Spleen (tissue), 11 donors: ENCODE data around the gene MAGEB4. TPM values are rescaled to one million over a fixed set of nuclear protein-coding genes. Genes with fewer than 3 reads are reported as not detected.

Source experiments
- DNase-seq: peaks from one replicate; pipeline ENCODE4 v3.0.0-alpha.2; 2020
- H3K27ac ChIP-seq, 8 donors: fragments of 200-600 bp; sonication (generic) in 7 of 8; 1 replicate in 4 of 8; 2 replicates in 4 of 8; pipeline versions ENCODE4 v1.5.0 to v1.8.0; 2016 to 2021; ENCODE audit warnings: inconsistent platforms in 4 of 8, mild to moderate bottlenecking in 4 of 8, moderate library complexity in 1 of 8
- H3K27me3 ChIP-seq, 7 donors: fragments of 200-600 bp; sonication (generic) in 6 of 7; replicated peaks in 1 of 7; 1 replicate in 4 of 7; 2 replicates in 3 of 7; pipeline versions ENCODE4 v1.5.0 to v1.8.0; 2016 to 2021; ENCODE audit warnings: inconsistent platforms in 3 of 7, mild to moderate bottlenecking in 1 of 7
- H3K36me3 ChIP-seq, 6 donors: fragments of 200-600 bp; sonication (generic) in 5 of 6; 1 replicate in 4 of 6; 2 replicates in 2 of 6; pipeline versions ENCODE4 v1.5.0 to v1.8.0; 2016 to 2021; ENCODE audit warnings: inconsistent platforms in 2 of 6
- H3K4me1 ChIP-seq, 6 donors: fragments of 200-600 bp; sonication (generic) in 5 of 6; 1 replicate in 3 of 6; 2 replicates in 3 of 6; pipeline versions ENCODE4 v1.5.0 to v1.8.0; 2016 to 2021; ENCODE audit warnings: inconsistent platforms in 3 of 6
- H3K4me3 ChIP-seq, 8 donors: fragments of 200-600 bp; sonication (generic) in 7 of 8; 1 replicate in 4 of 8; 2 replicates in 4 of 8; pipeline versions ENCODE4 v1.5.0 to v1.8.0; 2016 to 2021; ENCODE audit warnings: inconsistent platforms in 4 of 8, mild to moderate bottlenecking in 4 of 8, moderate library complexity in 2 of 8
- H3K9me3 ChIP-seq, 8 donors: fragments of 200-600 bp; sonication (generic) in 7 of 8; 1 replicate in 4 of 8; 2 replicates in 4 of 8; pipeline versions ENCODE4 v1.5.0 to v1.8.0; 2016 to 2021; ENCODE audit warnings: inconsistent platforms in 4 of 8
- POLR2A ChIP-seq, 3 donors: fragments of 450-650 bp; IDR thresholded peaks; one replicate each; pipeline ENCODE4 v1.5.1; 2017; ENCODE audit warnings: antibody characterized with exemption in 3 of 3, mild to moderate bottlenecking in 1 of 3
- POLR2AphosphoS5 ChIP-seq, 3 donors: sonication (generic); formaldehyde crosslinking; IDR thresholded peaks; one replicate each; pipeline ENCODE4 v1.5.1; 2017; ENCODE audit warnings: antibody characterized with exemption in 3 of 3
- WGBS, 5 donors: extraction: QIAGEN DNeasy Blood & Tissue Kit in 3 of 5; methylation state at CpG; one replicate each; pipeline versions ENCODE4 v1.1.5 to v1.1.7; 2013 to 2018; 5-methylcytosine and 5-hydroxymethylcytosine counted together
- intact Hi-C: fragments of 100-400 bp; cut with DNase I; formaldehyde crosslinking; loops from one replicate; pipeline ENCODE4 v1.15.0; 2023; ENCODE audit warnings: low total_unique reads
- polyA plus RNA-seq, 3 donors: library from polyadenylated mRNA; stranded (reverse); fragments of 200-250 nt; gene quantifications; one replicate each; pipeline ENCODE4 v1.2.1, GENCODE V29; 2013
- total RNA-seq, 7 donors: library from RNA; depleted of rRNA in 3 of 7; stranded (reverse); fragments of >200 nt in 3 of 7; fragmentation: NEBNext Ultra II Directional in 4 of 7; extraction: Animal tissue kit (Norgen Biotek cat#: 25700) in 4 of 7; gene quantifications; one replicate each; pipeline versions ENCODE4 v1.1.0 to v1.2.1, GENCODE V29; 2016 to 2021
- TF ChIP-seq, protein P1 (sequence below), 11 experiments: fragments of 200-600 bp in 7 of 11; fragments of 450-650 bp in 4 of 11; sonication (generic) in 4 of 11; IDR thresholded peaks in 8 of 11; conservative IDR thresholded peaks in 3 of 11; 1 replicate in 7 of 11; 2 replicates in 4 of 11; pipeline versions ENCODE4 v1.4.0 to v1.8.0; 2016 to 2021; ENCODE audit warnings: antibody characterized with exemption in 11 of 11, inconsistent platforms in 4 of 11, mild to moderate bottlenecking in 1 of 11
- donor health status: healthy with polysubstance abuse.
- donor health status: DM: no; HTN: no; CAD: no; lungs with moderate emphysema.
- donor health status: DM: no; HTN: no; CAD: no.
- donor health status: Bipolar disorder and iron deficiency.
- donor health status: healthy.
- donor health status: DM: no; HTN: no; CAD: no.
- donor health status: DM: yes; HTN: yes; CAD: no.

Gene MAGEB4
- total and polyA plus RNA-seq, 10 donors = not detected

DNA sequence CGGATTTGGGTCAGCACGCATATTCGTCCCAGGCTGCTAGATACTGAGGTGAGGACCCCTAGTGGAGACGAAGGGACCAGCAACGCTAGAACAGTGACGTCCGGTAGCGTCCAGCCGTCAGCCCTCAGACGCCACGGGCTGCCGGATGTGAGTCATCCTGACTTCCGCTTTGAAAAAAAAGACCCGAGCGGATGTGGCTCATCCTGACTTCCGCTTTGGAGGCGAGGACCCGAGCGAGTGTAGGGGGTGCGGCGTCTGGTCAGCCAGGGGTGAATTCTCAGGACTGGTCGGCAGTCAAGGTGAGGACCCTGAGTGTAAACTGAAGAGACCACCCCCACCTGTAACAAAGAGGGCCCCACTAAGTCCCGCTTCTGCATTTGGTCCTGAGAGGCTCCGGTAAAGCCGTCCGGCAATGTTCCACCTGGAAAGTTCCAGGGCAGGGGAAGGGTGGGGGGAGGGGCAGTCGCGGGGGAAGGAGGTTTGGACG is 26.4 kb upstream of the MAGEB4 start, which contains the start of gene MAGEB2:
TSS of gene MAGEB2 (plus strand) at position 207 of the 487 bp plus-strand sequence. CDS start 3,018 bp downstream, outside the sequence.
- no peaks in the 10 kb centered on the region for H3K4me1 ChIP-seq
- intact Hi-C loops = no loop called here
- no peak within 1 kb of the TSS for H3K4me3 ChIP-seq
- H3K27me3 ChIP-seq = no peaks in the 10 kb centered on the region
- no peak within 1 kb of the TSS for H3K27ac ChIP-seq
- H3K36me3 ChIP-seq = no peaks in the 10 kb centered on the region
- no peak for DNase-seq
- TF ChIP-seq POLR2AphosphoS5 (IDR thresholded peaks at IDR 0.05) = no peak
- no peak for TF ChIP-seq POLR2A (IDR thresholded peaks at IDR 0.05)
- TF ChIP-seq, protein P1, sequence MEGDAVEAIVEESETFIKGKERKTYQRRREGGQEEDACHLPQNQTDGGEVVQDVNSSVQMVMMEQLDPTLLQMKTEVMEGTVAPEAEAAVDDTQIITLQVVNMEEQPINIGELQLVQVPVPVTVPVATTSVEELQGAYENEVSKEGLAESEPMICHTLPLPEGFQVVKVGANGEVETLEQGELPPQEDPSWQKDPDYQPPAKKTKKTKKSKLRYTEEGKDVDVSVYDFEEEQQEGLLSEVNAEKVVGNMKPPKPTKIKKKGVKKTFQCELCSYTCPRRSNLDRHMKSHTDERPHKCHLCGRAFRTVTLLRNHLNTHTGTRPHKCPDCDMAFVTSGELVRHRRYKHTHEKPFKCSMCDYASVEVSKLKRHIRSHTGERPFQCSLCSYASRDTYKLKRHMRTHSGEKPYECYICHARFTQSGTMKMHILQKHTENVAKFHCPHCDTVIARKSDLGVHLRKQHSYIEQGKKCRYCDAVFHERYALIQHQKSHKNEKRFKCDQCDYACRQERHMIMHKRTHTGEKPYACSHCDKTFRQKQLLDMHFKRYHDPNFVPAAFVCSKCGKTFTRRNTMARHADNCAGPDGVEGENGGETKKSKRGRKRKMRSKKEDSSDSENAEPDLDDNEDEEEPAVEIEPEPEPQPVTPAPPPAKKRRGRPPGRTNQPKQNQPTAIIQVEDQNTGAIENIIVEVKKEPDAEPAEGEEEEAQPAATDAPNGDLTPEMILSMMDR (IDR thresholded peaks at IDR 0.05 in 8 of 11, conservative IDR thresholded peaks at IDR 0.05 in 3 of 11) = no peak
- 81 to 99% (median 94%) methylated on average over 9 to 29 of the region's 29 CpGs for WGBS, 5 donors
- H3K9me3 ChIP-seq = no peaks in the 10 kb centered on the region

DNA sequence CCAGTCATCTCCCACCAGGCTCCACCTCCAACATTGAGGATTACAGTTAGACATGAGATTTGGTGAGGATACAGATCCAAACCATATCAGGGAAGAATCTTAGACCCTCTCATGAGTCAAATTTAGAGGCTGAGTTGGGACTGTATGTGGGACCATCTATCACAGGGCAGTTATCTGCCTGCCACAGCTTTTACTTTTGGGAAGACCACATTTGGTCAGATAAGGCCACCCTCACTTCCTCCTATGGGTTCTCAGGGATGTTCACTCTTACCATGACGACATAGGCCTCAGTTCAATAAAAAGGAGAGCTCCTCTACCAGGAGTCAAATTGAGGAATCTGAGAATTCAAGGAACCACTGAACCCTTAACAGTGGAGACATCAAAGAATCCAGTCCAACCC is 24.3 kb upstream of the MAGEB4 start:
- no peaks in the 10 kb centered on the region for H3K9me3 ChIP-seq
- no peak overlapping the region for H3K4me3 ChIP-seq
- no peak overlapping the region for H3K27ac ChIP-seq
- H3K27me3 ChIP-seq = no peaks in the 10 kb centered on the region
- H3K4me1 ChIP-seq = no peaks in the 10 kb centered on the region
- H3K36me3 ChIP-seq = no peaks in the 10 kb centered on the region
- intact Hi-C loops = no loop called here
- DNase-seq = no peak
- TF ChIP-seq POLR2A (IDR thresholded peaks at IDR 0.05) (no peak), POLR2AphosphoS5 (IDR thresholded peaks at IDR 0.05) (no peak)
- TF ChIP-seq, protein P1 (IDR thresholded peaks at IDR 0.05 in 8 of 11, conservative IDR thresholded peaks at IDR 0.05 in 3 of 11) = no peak
- 29 to 60% (median 40%) methylated on average over 1 of the region's 1 CpG for WGBS, 5 donors

GRCh38 chrX:30219372-30219771 is 22.4 kb upstream of the MAGEB4 start:
- 75 to 95% (median 93%) methylated on average over 4 of the region's 4 CpGs for WGBS, 5 donors
- intact Hi-C loops = no loop called here
- H3K4me1 ChIP-seq = no peaks in the 10 kb centered on the region
- H3K27ac ChIP-seq = no peak overlapping the region
- no peak overlapping the region for H3K4me3 ChIP-seq
- no peaks in the 10 kb centered on the region for H3K27me3 ChIP-seq
- DNase-seq = no peak
- no peaks in the 10 kb centered on the region for H3K36me3 ChIP-seq
- H3K9me3 ChIP-seq = no peaks in the 10 kb centered on the region
- no peak for TF ChIP-seq POLR2AphosphoS5 (IDR thresholded peaks at IDR 0.05)
- TF ChIP-seq, protein P1 (IDR thresholded peaks at IDR 0.05 in 8 of 11, conservative IDR thresholded peaks at IDR 0.05 in 3 of 11) = no peak
- no peak for TF ChIP-seq POLR2A (IDR thresholded peaks at IDR 0.05)

DNA sequence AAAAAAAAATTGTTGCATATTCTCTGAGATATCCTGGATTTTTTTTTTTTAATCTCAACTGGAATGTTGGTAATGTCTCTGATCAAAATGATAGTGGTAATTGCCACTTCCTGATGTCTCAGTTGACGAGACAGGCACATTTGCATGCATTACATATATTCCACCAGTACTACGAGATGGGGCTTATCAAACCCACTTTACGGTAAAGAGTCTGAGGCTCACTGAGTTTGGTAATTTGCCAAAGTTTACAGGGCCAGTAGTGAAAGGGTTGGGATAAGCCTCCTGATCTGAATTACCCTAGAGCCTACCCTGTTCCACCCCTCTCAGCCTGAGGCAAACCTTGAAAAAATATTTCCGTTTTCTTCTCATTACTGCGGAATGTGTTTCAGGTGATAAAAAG is 21.1 kb upstream of the MAGEB4 start:
- DNase-seq = no peak
- TF ChIP-seq POLR2AphosphoS5 (IDR thresholded peaks at IDR 0.05) (no peak), POLR2A (IDR thresholded peaks at IDR 0.05) (no peak)
- TF ChIP-seq, protein P1 (IDR thresholded peaks at IDR 0.05 in 8 of 11, conservative IDR thresholded peaks at IDR 0.05 in 3 of 11) = no peak
- Histone ChIP-seq H3K36me3 (no peaks in the 10 kb centered on the region), H3K4me1 (no peaks in the 10 kb centered on the region), H3K9me3 (no peaks in the 10 kb centered on the region), H3K4me3 (no peak overlapping the region), H3K27ac (no peak overlapping the region), H3K27me3 (no peaks in the 10 kb centered on the region)
- WGBS, 5 donors = 62 to 93% (median 77%) methylated on average over 5 of the region's 5 CpGs
- intact Hi-C loops = no loop called here
